GM11168 (cell line): ENCODE data around the gene ZNF836.

Source experiments
- in situ Hi-C: fragments of 300-500 bp; cut with MboI; formaldehyde crosslinking; loops from one replicate; pipeline ENCODE4 v1.12.0; 2022; ENCODE audit warnings: low sequenced_read_pairs; ENCODE audit not compliant: unreplicated experiment

Gene ZNF836

DNA sequence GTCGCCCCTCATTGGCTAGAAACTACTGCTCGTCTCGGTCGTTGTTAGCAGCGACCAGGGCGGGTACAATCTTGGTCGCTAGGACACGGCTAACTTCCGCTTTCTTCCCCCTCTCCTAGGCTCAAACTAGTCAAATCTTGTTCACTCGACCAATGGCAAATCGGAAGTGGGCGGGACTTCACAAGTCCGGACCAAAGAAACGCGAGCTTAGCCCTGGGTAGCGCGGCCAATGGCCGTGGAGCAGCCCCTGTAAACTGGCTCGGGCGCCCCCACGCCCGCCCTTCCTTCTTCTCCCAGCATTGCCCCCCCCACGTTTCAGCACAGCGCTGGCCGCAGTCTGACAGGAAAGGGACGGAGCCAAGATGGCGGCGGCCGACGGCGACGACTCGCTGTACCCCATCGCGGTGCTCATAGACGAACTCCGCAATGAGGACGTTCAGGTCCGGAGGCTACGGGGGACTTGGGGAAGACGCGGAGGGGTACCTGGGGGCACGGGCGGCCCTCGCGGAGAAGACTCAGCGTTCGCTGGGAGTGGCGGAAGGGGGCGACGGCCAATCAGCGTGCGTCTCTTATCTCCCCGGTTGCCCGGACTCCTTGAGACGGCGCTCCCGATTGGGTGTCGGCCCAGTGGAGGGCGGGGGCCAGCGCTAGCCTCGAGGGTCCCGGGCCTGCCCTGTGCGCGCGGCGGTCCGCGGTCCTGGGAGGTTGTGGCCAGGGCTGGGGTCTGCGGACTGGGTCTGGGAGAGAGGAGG is 18.5 kb upstream of the ZNF836 start, which contains the start of gene PPP2R1A:
TSS of gene PPP2R1A (plus strand) at position 318 of the 752 bp plus-strand sequence. CDS start at position 363, 45 bp downstream.
- in situ Hi-C loops = no loop called here

DNA sequence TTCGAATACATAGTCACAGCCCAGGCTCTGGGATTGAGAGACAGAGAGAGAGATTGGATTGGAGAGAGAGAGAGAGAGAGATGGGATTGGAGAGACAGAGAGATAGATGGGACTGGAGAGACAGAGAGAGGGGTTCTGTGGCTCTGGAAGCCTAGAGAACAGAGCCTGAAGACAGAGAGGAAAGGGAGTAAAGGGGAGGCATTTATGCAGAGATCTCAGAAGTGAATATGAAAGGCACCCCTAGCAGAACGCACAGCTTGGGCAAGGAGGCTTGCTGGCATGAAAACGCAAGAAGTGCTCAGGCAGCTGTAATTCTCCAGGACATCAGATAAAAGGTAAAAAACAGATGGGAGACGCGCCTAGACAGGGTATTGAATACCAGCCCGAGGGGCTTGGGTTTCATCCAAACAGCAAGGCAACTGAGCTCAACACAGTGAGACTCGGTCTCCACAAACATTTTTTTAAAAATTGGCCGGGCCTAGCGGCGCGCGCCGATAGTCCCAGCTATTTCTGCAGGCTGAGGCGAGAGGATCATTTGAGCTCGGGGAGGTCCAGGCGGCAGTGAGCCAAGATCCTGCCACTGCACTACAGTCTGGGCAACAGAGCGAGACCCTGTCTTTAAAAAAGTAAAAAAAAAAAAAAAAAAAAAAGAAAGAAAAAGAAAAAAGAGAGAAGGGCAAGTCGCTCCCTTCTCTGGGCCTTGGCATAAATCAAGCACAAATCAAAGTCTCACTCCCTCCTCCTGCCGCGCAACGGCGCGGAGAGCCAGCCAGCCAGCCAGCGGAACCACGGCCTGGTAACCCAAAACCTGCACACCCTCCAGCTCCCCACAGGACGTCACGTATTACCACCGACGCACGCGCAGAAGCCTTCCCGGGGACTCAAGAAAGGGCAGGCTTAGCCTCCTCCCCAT is 17.7 kb upstream of the ZNF836 start:
- in situ Hi-C loops = no loop called here

DNA sequence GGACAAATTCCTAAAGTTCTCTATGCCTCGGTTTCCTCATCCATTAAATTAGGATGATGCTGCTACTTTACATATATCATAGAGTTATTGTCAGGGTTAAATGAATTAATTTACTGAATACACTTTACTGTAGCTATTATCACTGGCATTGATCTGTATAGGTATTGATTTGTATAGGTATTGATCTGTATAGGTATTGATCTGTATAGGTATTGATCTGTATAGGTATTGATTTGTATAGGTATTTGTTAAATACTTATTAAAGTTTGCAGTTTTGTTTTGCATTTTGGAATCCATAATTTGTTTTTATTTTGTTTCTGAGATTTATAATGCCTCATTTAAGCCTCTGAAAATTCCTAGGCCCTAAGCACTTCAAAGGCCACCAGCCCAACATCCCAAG is 16.0 kb upstream of the ZNF836 start:
- in situ Hi-C loops = no loop called here

DNA sequence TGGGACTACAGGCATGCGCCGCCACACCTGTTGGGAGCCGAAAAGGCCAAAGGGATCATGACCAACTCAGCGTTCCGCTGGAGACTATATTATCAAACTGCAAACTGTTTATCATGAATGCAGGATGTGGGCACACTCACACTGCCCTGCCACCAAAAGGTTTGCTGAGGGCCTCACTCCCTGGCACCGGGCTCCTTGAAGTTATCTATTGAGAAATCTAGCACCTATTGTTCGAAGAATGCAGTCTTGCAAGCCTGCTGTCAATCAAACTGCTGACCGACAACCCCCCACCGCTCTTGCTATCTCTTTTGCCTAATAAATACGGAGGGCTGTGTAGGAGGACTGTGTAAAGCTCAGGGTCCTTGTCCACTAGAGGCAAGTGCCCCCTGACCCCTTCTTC is 5.2 kb upstream of the ZNF836 start:
- in situ Hi-C loops = no loop called here

DNA sequence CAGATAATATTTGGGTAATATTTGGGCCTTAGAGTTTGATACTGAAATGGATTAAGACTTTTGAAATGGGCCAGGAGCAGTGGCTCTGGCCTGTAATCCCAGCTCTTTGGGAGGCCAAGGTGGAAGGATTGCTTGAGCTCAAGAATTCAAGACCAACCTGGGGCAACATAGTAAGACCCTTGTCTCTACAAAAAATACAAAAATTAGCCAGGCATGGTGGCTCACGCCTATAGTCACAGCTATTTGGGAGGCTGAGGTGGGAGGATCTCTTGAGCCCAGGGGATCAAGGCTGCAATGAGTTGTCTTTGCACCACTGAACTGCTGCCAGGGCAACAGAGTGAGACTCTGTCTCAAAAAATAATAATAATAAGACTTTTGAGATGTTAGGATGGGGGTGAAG is 926 bp upstream of the ZNF836 start:
- in situ Hi-C loops = no loop called here

DNA sequence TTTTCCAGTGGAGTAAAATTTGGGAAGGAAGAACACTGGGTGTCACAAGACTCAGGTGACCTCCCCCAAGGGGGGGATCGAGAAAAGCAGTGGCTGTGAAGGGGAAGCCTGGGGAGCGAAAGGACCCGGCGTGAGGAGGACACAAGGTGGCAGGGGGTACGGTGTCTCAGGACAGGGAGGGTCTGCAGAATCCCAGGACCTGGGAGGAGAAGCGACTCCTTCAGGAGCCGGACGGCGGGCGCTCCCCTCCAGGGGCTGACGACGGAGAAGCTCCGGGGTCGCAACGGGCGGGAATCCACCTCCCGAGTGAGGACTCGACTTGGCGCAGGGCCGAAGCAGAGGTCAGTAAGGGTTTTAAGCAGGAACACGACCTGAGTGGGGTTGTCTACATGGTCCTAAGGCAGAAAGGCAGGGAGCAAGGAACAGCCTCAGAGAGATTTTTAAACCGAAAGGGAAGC is 529 bp downstream of the ZNF836 start:
- in situ Hi-C loops = no loop called here

DNA sequence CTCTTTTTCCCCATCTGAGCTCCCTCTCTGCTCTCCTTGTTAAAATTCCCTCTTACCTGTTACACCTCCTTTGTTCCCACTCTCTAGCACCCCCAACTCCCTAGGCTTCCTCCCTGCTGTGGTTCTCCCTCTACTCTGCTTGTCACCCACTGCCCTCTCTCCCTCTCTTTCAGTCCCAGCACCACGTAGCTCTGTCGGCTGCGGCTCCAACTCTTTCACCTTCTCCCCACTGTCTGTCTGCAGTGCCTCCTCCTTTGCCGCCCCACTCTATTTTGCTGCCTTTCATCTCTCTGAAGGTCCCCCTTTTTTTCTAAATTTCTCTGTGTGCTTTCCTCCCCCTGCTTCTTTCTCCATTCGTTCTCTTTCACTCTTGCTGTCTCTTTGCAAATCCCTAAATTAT is 1.1 kb downstream of the ZNF836 start:
- in situ Hi-C loops = no loop called here

DNA sequence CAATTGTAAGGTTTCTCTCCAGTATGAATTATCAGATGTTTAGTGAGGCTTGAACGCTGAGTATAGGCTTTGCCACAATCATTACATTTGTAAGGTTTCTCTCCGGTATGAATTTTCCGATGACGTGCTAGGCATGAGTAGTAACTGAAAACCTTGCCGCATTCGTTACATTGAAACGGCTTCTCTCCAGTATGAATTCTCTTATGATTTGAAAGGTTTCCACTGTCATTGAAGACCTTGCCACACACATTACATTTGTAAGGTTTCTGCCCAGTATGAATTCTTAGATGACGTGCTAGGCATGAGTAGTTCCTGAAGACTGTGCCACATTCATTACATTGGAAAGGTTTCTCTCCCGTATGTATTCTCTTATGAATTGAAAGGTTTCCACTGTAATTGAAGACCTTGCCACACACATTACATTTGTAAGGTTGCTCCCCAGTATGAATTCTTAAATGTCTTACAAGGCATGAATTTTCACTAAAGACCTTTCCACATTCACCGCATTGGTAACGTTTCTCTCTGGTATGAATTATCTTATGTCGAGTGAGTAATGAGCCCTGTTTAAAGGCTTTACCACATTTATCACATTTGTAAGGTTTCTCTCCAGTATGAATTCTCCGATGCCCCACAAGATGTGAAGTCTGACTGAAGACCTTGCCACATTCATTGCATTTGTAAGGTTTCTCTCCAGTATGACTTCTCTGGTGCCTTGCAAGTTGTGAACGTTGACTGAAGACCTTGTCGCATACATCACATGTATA is 15.6 kb downstream of the ZNF836 start:
- in situ Hi-C loops = no loop called here

DNA sequence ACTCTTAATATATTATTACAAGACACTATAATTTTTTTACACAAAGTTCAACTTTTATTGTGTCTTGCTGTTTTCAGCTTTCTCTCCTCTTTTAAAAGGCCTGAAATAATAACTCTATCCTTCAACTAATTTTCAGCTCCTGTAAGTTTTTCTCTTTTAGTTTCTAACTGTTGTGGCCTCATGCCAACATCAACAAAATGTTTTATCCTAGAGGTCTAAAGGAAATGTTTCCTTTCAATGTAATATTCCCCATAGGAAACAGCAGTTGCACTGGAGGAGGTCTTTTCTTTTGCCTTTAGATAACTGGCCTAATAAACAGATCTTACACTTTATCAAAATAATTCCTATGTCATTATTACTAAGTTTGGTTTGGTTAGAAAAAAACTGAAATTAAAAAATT is 23.2 kb downstream of the ZNF836 start:
- in situ Hi-C loops = no loop called here

DNA sequence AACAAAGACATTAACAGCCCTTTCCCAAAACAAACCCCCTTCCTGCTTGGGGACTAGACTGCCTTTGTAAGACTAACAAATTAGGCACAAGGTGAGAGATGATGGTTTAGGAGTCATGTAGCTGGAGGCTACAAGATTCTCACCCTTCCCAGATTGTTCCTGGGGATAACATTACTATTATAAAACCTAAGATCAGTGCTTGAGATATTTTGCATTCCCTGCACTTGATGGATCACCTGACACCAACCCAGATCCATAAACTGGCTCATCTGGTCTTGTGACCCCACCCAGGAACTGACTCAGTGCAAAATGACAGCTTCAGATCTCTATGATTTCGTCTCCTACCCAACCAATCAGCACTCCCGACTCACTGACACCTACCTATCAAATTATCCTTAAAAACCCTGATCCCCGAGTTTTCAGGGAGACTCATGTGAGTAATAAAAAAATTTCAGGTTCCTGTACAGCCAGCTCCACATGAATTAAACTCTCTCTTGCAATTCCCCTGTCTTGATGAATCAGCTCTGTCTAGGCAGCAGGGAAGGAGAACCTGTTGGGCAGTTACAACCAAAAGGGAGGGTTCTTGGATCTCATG is 29.3 kb downstream of the ZNF836 start:
- in situ Hi-C loops = no loop called here

DNA sequence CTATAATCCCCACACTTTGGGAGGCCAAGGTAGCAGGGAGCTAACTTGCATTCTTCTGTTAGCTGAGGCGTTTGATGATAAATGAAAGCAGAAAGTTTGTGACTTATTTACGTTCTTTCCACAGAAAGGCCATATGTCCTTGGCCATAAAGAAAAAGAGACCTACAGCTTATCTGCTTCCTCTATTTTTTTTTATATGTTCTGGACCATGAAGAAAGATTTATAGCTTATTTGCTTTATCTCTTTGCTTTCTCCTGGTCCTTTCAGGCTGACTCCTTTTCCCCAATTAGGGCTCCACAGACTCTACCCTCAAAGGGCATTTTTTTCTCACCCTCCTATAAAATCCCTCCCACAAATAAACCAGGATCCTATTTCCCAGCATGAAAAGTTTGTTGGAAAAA is 30.2 kb downstream of the ZNF836 start:
- in situ Hi-C loops = no loop called here

DNA sequence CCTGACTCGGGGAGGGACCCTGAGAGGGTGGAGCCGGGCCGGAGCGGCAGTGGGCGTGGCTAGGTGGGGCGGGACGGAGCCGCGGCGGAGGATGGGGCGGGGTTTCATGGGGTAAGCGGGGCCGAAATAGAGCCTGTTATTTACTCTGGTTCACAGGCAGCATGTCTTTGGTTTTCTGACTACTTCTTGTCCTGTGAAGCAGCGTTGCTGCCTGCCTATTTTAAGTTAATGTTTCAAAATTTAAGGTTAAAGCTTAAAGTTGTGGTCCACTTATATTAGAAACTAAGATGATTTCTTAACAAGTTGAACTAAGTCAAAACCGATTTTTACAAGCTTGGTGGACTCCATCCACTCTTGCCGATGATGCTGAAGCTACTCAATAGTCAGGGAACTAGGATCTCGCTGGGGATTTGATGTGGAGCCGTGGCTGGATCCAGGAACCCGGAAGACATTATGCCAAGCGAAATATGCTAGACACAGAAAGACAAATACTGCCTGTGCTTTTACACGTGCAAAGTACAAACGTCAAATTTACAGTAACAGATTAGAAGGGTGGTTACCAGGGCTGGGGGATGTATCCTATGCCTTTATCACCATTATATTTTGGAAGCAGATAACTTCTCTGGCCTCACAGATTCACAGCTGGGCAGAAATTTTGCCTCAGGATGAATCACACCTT is 31.2 kb downstream of the ZNF836 start:
- in situ Hi-C loops = no loop called here

DNA sequence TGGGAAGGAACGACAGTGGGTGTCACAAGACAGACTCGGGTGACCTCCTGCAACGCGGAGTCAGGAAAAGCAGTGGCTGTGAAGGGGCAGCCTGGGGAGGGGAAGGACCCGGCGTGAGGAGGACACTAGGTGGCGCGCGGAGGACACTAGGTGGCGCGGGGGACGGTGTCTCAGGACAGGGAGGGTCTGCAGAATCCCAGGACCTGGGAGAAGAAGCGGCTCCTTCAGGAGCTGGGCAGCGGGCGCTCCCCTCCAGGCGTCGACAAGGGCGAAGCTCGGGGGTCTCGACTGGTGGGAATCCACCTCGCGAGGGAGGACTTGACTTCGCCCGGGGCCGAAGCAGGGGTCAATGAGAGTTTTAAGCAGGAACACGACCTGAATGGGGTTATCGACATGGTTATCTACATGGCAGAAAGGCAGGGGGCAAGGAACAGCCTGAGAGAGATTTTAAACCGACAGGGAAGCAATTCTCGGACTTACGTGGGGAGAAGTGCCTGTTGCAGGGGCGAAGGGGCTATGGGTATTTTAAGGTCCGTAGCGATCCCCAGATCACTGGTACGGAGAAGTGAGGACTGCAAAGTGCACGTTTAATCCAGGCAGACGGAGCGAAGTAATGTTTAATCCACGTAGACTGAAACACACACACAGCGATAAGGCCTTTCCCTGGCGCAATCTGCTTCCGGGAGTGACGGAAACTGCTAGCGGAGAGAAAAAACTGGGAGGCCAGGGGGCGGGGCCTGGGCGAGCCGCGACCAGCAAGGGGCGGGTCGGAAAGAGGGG is 32.0 kb downstream of the ZNF836 start, which contains the start of gene ZNF616:
TSS of gene ZNF616 (minus strand) at position 687 of the 780 bp plus-strand sequence. CDS start 9,426 bp downstream, outside the sequence.
- in situ Hi-C loops = no loop called here

DNA sequence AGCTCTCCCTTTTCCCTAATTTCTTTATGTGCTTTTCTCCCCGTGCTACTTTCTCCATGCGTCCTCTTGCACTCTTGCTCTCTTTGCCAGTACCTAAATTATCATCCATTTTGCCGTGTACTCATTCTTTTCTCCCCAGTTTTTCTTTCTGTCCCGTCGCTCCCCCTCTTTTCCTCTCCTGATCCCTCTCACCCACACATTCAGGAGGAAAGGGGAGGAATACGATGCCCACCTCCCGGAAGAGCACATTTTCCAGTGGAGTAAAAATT is 32.5 kb downstream of the ZNF836 start:
- in situ Hi-C loops = no loop called here

DNA sequence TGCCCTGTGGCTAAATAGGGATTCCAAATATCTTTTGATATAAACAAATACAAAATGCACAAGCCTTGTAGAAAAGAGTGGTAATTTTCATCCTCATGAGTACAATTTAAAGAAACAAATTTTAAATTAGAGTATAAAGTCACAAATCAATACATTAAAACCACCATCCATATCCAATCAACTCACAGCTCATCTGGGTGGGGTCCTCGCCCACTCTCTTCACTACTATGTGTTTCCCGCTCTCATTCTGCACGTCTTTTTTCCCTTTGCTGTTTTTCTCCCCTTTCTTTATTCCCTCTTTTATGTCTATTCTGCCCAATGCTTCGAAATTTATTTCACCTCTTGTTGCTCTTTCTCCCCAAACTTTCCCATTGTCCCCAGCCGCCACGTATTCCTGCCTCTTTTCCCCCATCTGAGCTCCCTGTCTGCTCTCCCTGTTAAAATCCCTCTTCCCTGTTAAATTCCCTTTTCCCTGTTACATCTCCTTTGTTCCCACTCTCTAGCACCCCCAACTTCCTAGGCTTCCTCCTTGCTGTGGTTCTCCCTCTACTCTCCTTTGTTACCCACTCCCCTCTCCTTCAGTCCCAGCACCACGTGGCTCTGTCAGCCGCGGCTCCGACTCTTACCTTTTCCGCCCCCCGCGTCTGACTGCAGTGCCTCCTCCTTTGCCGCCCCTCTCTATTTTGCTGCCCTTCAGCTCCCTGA is 33.0 kb downstream of the ZNF836 start:
- in situ Hi-C loops = no loop called here

DNA sequence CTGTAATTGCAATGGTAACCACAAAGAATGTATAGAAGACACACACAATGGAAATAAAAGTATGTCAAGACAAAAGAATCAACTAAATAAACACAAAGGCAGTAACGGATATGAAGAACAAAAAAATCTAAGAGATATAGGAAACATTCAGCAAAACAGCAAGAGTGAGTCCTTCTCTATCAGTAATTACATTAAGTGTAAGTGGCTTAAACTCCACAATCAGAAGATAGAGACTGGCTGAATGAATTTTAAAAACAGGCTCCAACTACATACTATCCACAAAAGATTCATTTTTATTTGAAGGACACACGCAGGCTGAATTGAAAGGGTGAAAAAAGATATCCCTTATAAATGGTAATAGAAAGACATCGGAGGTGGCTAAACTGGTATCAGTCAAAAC is 51.1 kb downstream of the ZNF836 start:
- in situ Hi-C loops = no loop called here

DNA sequence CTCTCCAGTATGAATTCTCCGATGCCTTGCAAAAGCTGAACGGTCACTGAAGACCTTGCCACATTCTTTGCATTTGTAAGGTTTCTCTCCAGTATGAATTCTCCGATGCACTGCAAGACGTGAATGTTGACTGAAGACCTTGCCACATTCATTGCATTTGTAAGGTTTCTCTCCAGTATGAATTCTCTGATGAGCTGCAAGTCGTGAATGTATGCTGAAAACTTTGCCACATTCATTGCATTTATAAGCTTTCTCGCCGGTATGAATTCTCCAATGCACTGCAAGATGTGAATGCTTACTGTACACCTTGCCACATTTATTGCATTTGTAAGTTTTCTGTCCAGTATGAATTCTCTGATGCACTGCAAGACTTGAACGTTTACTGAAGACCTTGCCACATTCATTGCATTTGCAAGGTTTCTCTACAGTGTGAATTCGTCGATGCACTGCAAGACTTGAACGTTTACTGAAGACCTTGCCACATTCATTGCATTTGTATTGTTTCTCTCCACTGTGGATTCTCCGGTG is 55.8 kb downstream of the ZNF836 start:
- in situ Hi-C loops = no loop called here

DNA sequence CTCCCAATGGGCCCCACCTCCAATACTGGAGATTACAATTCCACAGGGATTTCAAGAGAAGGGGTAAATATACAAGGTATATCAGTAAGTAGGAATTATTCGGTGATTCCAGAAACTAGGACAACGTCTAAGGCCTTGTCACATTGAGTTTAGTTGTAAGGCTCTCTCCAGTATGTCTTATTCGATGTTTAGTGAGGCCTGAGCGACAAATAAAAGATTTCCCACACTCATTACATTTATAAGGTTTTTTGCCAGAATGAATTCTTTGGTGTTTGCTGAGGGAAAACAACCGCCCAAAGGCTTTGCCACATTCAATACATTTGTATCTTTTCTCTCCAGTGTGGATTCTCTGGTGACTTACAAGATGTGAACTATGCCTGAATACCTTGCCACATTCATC is 56.7 kb downstream of the ZNF836 start:
- in situ Hi-C loops = no loop called here
